ENCODE measurements around the gene SAA1. TPM values are rescaled to one million over a fixed set of nuclear protein-coding genes. Genes with fewer than 3 reads are reported as not detected.

SAA1 gene
- total and polyA plus RNA-seq, 9 of the 15 experiments (the other 6 are each of a cell fraction or from before 2014, with no cell fraction given) = 6.3 TPM; not detected in 8

DNA sequence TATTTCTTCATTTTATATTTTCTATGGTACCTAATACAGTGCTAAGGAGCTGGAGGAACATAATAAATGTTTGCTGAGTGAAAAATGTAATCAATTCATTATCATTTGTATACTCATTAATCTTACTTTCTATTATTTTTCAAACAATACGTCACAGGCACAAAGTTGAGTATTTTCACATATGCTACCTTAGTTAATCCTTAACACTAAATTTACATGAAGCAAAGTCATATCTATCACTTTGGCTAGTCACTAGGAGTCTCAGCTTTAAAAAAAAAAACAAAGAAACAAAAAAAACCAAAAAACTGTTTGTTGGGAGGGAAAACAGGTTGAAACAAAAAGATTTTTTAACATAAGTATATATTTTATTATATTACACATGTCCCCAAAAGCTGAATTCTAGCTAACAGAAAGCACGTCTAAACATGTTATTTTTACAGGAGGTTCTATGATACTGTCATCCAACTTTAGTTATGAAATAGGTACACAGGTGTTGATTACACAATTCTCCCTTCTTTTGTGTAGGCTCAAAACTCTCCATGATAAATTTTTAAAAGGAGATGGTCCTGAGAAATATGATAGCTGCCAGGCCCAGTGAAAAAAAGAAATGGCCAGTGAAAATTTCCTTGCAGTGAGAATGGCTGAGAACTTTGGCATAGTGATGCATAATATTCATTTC, 41.5 kb downstream of the SAA1 start:
- Histone ChIP-seq H2AFZ (ENCODE audit: low read depth, low read length) (no peak overlapping the region), H3K4me2 (ENCODE audit: insufficient read depth, low read length) (no peak overlapping the region), H3K9me1 (ENCODE audit: control insufficient read depth, insufficient read depth, low read length) (no peaks in the 10 kb centered on the region), H3K9me3 (replicated peaks; ENCODE audit: control insufficient read depth, insufficient read depth, low read depth, low read length) (no peaks in the 10 kb centered on the region), H3K4me3 (no peak overlapping the region), H3K9ac (ENCODE audit: insufficient read depth in 1 of 2, low read depth in 2 of 2, low read length in 2 of 2) (no peak overlapping the region), H3K79me2 (ENCODE audit: control insufficient read depth, insufficient read depth, low read length) (peaks cover 3% of the 10 kb centered on the region; the same call in 2 of the 3 replicates), H3K27ac (ENCODE audit: extremely low read depth, low read depth, low read length) (no peak overlapping the region), H3K4me1 (replicated peaks in 1 of 2; ENCODE audit: control insufficient read depth in 2 of 2, insufficient read depth in 2 of 2, low read length in 2 of 2) (no peaks in the 10 kb centered on the region), H4K20me1 (replicated peaks; ENCODE audit: control insufficient read depth, insufficient read depth, low read length) (no peaks in the 10 kb centered on the region), H3K27me3 (ENCODE audit: control insufficient read depth in 2 of 2, insufficient read depth in 2 of 2, low read length in 2 of 2) (no peaks in the 10 kb centered on the region), H3K36me3 (ENCODE audit: control insufficient read depth, insufficient read depth, low read length) (peaks cover 82% of the 10 kb centered on the region)
- FAIRE-seq (no peak), DNase-seq (ENCODE audit: extremely low read depth in 1 of 4, low spot score in 3 of 4) (no peak), ATAC-seq (no peak)
- CTCF ChIA-PET (ENCODE audit: low intra/inter-chr PET ratio) = no interaction called here
- POLR2A ChIA-PET = interaction anchor here (1.2 kb wide), 1 partner anchor 9 kb away, joined by 4 read pairs; no protein-coding TSS in a partner anchor
- 94% methylated on average over 2 of the region's 2 CpGs for WGBS (ENCODE audit: insufficient coverage, low coverage, missing lambda C conversion rate)
- intact Hi-C loops (cut with micrococcal nuclease) = no loop called here
- no TSS peak for BruUV-seq (replicated peaks)
- in situ Hi-C loops (cut with MboI) = no loop called here
- TF ChIP-seq POLR3A (IDR thresholded peaks at IDR 0.05; ENCODE audit: borderline replicate concordance, extremely low read depth, insufficient read depth, insufficient read length) (no peak), KHSRP (IDR thresholded peaks at IDR 0.05) (no peak), PHF8 (IDR thresholded peaks at IDR 0.05; ENCODE audit: borderline replicate concordance, low read length) (no peak), EWSR1 (IDR thresholded peaks at IDR 0.05; ENCODE audit: borderline replicate concordance, low read depth, partially characterized antibody) (no peak), ZNF583 (CRISPR knock-in tag; IDR thresholded peaks at IDR 0.05) (no peak), BRD4 (IDR thresholded peaks at IDR 0.05) (no peak), MECOM (CRISPR knock-in tag; IDR thresholded peaks at IDR 0.05) (no peak), PHTF2 (CRISPR knock-in tag; IDR thresholded peaks at IDR 0.05) (no peak), POLR3G (IDR thresholded peaks at IDR 0.05; ENCODE audit: extremely low read depth, insufficient read length, insufficient replicate concordance) (no peak), HDAC6 (IDR thresholded peaks at IDR 0.05; ENCODE audit: low read depth, low read length) (no peak), ZFP30 (CRISPR knock-in tag; IDR thresholded peaks at IDR 0.05; ENCODE audit: borderline replicate concordance) (no peak), FOXK1 (CRISPR knock-in tag; IDR thresholded peaks at IDR 0.05; ENCODE audit: borderline replicate concordance) (no peak)
- TF ChIP-seq, protein P1, sequence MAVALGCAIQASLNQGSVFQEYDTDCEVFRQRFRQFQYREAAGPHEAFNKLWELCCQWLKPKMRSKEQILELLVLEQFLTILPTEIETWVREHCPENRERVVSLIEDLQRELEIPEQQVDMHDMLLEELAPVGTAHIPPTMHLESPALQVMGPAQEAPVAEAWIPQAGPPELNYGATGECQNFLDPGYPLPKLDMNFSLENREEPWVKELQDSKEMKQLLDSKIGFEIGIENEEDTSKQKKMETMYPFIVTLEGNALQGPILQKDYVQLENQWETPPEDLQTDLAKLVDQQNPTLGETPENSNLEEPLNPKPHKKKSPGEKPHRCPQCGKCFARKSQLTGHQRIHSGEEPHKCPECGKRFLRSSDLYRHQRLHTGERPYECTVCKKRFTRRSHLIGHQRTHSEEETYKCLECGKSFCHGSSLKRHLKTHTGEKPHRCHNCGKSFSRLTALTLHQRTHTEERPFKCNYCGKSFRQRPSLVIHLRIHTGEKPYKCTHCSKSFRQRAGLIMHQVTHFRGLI (CRISPR knock-in tag; IDR thresholded peaks at IDR 0.05) = no peak
- TF ChIP-seq, protein P2, sequence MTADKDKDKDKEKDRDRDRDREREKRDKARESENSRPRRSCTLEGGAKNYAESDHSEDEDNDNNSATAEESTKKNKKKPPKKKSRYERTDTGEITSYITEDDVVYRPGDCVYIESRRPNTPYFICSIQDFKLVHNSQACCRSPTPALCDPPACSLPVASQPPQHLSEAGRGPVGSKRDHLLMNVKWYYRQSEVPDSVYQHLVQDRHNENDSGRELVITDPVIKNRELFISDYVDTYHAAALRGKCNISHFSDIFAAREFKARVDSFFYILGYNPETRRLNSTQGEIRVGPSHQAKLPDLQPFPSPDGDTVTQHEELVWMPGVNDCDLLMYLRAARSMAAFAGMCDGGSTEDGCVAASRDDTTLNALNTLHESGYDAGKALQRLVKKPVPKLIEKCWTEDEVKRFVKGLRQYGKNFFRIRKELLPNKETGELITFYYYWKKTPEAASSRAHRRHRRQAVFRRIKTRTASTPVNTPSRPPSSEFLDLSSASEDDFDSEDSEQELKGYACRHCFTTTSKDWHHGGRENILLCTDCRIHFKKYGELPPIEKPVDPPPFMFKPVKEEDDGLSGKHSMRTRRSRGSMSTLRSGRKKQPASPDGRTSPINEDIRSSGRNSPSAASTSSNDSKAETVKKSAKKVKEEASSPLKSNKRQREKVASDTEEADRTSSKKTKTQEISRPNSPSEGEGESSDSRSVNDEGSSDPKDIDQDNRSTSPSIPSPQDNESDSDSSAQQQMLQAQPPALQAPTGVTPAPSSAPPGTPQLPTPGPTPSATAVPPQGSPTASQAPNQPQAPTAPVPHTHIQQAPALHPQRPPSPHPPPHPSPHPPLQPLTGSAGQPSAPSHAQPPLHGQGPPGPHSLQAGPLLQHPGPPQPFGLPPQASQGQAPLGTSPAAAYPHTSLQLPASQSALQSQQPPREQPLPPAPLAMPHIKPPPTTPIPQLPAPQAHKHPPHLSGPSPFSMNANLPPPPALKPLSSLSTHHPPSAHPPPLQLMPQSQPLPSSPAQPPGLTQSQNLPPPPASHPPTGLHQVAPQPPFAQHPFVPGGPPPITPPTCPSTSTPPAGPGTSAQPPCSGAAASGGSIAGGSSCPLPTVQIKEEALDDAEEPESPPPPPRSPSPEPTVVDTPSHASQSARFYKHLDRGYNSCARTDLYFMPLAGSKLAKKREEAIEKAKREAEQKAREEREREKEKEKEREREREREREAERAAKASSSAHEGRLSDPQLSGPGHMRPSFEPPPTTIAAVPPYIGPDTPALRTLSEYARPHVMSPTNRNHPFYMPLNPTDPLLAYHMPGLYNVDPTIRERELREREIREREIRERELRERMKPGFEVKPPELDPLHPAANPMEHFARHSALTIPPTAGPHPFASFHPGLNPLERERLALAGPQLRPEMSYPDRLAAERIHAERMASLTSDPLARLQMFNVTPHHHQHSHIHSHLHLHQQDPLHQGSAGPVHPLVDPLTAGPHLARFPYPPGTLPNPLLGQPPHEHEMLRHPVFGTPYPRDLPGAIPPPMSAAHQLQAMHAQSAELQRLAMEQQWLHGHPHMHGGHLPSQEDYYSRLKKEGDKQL (CRISPR knock-in tag; IDR thresholded peaks at IDR 0.05; ENCODE audit: borderline replicate concordance) = no peak

All from K562 (cell line).